GM12878 (cell line): Measurements from ENCODE around the gene FLNC. TPM values are rescaled to one million over a fixed set of nuclear protein-coding genes. Genes with fewer than 3 reads are reported as not detected.

Source experiments
- ATAC-seq: fragments of 200-7000 bp; cut with Tn5 transposase; 3 replicates; pipeline ENCODE4 v1.9.1; 2020; ENCODE audit warnings: mild to moderate bottlenecking, moderate library complexity
- BruUV-seq: library from RNA; stranded (reverse); fragments of 400-500 nt; replicated peaks from 2 replicates; lab custom pipeline; 2021; lab: Mats Ljungman, UMichigan
- CTCF ChIA-PET: fragments of 300-600 bp; sonication (Branson Sonifier 250); formaldehyde crosslinking; extraction: SDS; loops from one replicate; lab custom pipeline; 2021; ENCODE audit warnings: inconsistent platforms; lab: Yijun Ruan, JAX
- POLR2A ChIA-PET: fragments of 350-600 bp; formaldehyde crosslinking; extraction: SDS; loops from one replicate; lab custom pipeline; 2021; ENCODE audit warnings: inconsistent platforms; lab: Charles Lee
- RAD21 ChIA-PET: fragments of 300-600 bp; sonication (Branson Sonifier 250); formaldehyde crosslinking; loops from one replicate; lab custom pipeline; 2023; ENCODE audit warnings: antibody characterized with exemption; ENCODE audit not compliant: unreplicated experiment; lab: Charles Lee
- SMC1A ChIA-PET: fragments of 300-600 bp; sonication (Branson Sonifier 250); formaldehyde crosslinking; loops from one replicate; lab custom pipeline; 2023; ENCODE audit not compliant: unreplicated experiment, uncharacterized antibody; lab: Charles Lee
- DNase-seq: peaks from one replicate; pipeline ENCODE4 v3.0.0-alpha.2; 2011; ENCODE audit warnings: low read depth, low spot score
- FAIRE-seq: peaks from 3 replicates; lab custom pipeline; 2011; peaks lifted over from hg19 to GRCh38; lab: Jason Lieb, UNC
- H2AFZ ChIP-seq: 2 replicates; pipeline ENCODE4 v1.6.0; 2011; ENCODE audit warnings: low read depth, low read length, control low read depth; ENCODE audit not compliant: control insufficient read depth
- H3K27ac ChIP-seq: 2 replicates; pipeline ENCODE4 v1.5.1; 2011; ENCODE audit warnings: control low read depth; ENCODE audit not compliant: control insufficient read depth, insufficient read depth
- H3K27me3 ChIP-seq, 2 experiments: replicated peaks in 1 of 2; 2 replicates each; pipeline versions ENCODE4 v1.6.0 to v1.6.1; 2011; ENCODE audit warnings: low read length in 1 of 2; ENCODE audit not compliant: control insufficient read depth in 2 of 2, insufficient read depth in 2 of 2
- H3K36me3 ChIP-seq, 2 experiments: 2 replicates each; pipeline ENCODE4 v1.5.1; 2011; ENCODE audit warnings: low read length in 1 of 2; ENCODE audit not compliant: control insufficient read depth in 2 of 2, insufficient read depth in 2 of 2
- H3K4me1 ChIP-seq: 2 replicates; pipeline ENCODE4 v1.6.1; 2011; ENCODE audit warnings: mild to moderate bottlenecking, low read length, moderate library complexity, mixed read lengths; ENCODE audit not compliant: control insufficient read depth, insufficient read depth
- H3K4me2 ChIP-seq: 2 replicates; pipeline ENCODE4 v1.6.0; 2011; ENCODE audit warnings: control low read depth; ENCODE audit not compliant: control insufficient read depth, insufficient read depth
- H3K4me3 ChIP-seq: fragments of 200-600 bp; sonication (generic); 2 replicates; pipeline ENCODE4 v1.5.1; 2016
- H3K79me2 ChIP-seq: 2 replicates; pipeline ENCODE4 v1.6.0; 2011; ENCODE audit warnings: low read length; ENCODE audit not compliant: control insufficient read depth, insufficient read depth
- H3K9ac ChIP-seq: 2 replicates; pipeline ENCODE4 v1.8.0; 2011; ENCODE audit warnings: low read length, control low read depth, mixed read lengths; ENCODE audit not compliant: control insufficient read depth, insufficient read depth
- H3K9me3 ChIP-seq: replicated peaks from 3 replicates; pipeline ENCODE4 v1.5.1; 2011; ENCODE audit warnings: mild to moderate bottlenecking, low read length; ENCODE audit not compliant: control insufficient read depth, insufficient read depth
- H4K20me1 ChIP-seq: 2 replicates; pipeline ENCODE4 v1.6.0; 2011; ENCODE audit not compliant: control insufficient read depth, insufficient read depth
- BCL3 ChIP-seq: IDR thresholded peaks from 2 replicates; pipeline ENCODE4 v1.6.1; 2011; ENCODE audit warnings: borderline replicate concordance, low read depth, mild to moderate bottlenecking, moderate library complexity, low read length; ENCODE audit not compliant: insufficient read depth, poor library complexity, severe bottlenecking
- CHD2 ChIP-seq: IDR thresholded peaks from 2 replicates; pipeline ENCODE4 v1.6.1; 2011; ENCODE audit warnings: low read depth, low read length, improper control_type of control experiment, borderline replicate concordance
- FOS ChIP-seq: IDR thresholded peaks from 3 replicates; pipeline ENCODE4 v1.6.1; 2011; ENCODE audit warnings: borderline replicate concordance; ENCODE audit not compliant: insufficient read length; ENCODE audit errors: extremely low read depth
- NBN ChIP-seq: fragments of 450-650 bp; IDR thresholded peaks from 2 replicates; pipeline ENCODE4 v1.6.1; 2016
- RUNX3 ChIP-seq: IDR thresholded peaks from 2 replicates; pipeline ENCODE4 v1.6.1; 2012; ENCODE audit warnings: low read length, inconsistent platforms
- WGBS: methylation state at CpG from one replicate; pipeline ENCODE4 v1.1.6; 2016; ENCODE audit warnings: low lambda C conversion rate; ENCODE audit not compliant: insufficient replicate concordance, insufficient coverage; ENCODE audit errors: missing lambda C conversion rate; 5-methylcytosine and 5-hydroxymethylcytosine counted together
- in situ Hi-C: fragments of 300-500 bp; cut with MboI; formaldehyde crosslinking; loops from 9 replicates; pipeline ENCODE4 v1.14.3; 2018; ENCODE audit warnings: mixed read lengths
- intact Hi-C: fragments of 100-400 bp; cut with micrococcal nuclease; formaldehyde crosslinking; loops from one replicate; pipeline ENCODE4 v1.14.2; 2022; ENCODE audit not compliant: unreplicated experiment
- polyA plus RNA-seq, 11 experiments: library from polyadenylated mRNA; depleted of rRNA in 4 of 11; unstranded in 6 of 11; stranded (reverse) in 5 of 11; fragments of >200 nt; fragmentation: Nextera tagmentation in 4 of 11; fragmentation: Illumina TruSeq in 1 of 11; extraction: Ambion mirVana in 4 of 11; extraction: Trizol in 1 of 11; gene quantifications; 1 replicate in 1 of 11; 2 replicates in 10 of 11; pipeline versions ENCODE4 v1.2.1 to v1.2.3, GENCODE V29; 2011 to 2016; ENCODE audit warnings: inconsistent platforms in 2 of 11, missing spikeins in 2 of 11, low read depth in 1 of 11
- total RNA-seq, 4 experiments: library from RNA; depleted of rRNA in 3 of 4; stranded (reverse); fragments of >200 nt in 3 of 4; fragmentation: Illumina TruSeq in 1 of 4; extraction: Trizol in 1 of 4; gene quantifications; 2 replicates each; pipeline versions ENCODE4 v1.2.1 to v1.2.3, GENCODE V29; 2013 to 2021

The FLNC gene
- total and polyA plus RNA-seq, 10 of the 15 experiments (the other 5 are each of a cell fraction or from before 2014, with no cell fraction given) = 0.01 to 0.21 (median 0.06) TPM; not detected in 3

- in situ Hi-C loops = no loop called here
- Histone ChIP-seq H3K4me2 (no peak overlapping the region), H3K79me2 (no peaks in the 10 kb centered on the region), H3K27ac (no peak overlapping the region), H3K36me3 (no peaks in the 10 kb centered on the region), H3K4me3 (no peak overlapping the region)
- SMC1A ChIA-PET = no interaction called here
- no TSS peak for BruUV-seq
- DNase-seq (no peak), FAIRE-seq (no peak)
- POLR2A ChIA-PET = no interaction called here
- intact Hi-C loops = loop anchor here (10.0 kb wide), 1 partner anchor 433 kb away; the partner anchor contains the start of gene HILPDA
- TF ChIP-seq CHD2 (0 out of 2 replicates have a peak, but pooled peaks have one; percentile 26), FOS (no peak), BCL3 (peak; percentile 18), RUNX3 (peak; percentile 41), NBN (peak; percentile 72; the same call in 1 of the 2 replicates)
- TF ChIP-seq, all 136 proteins: peak for 4
- RAD21 ChIA-PET = interaction anchor here (1.3 to 1.4 kb wide), 3 partner anchors 25 to 279 kb away, joined by 3 read pairs; partner anchors contain the start of gene ATP6V1F
- H3K9me3 ChIP-seq = no peaks in the 10 kb centered on the region
- 70% methylated on average over 7 of the region's 7 CpGs for WGBS
- no peaks in the 10 kb centered on the region for H4K20me1 ChIP-seq
- no peak overlapping the region for H2AFZ ChIP-seq
- peaks cover 0 to 1% of the 10 kb centered on the region in 2 experiments; a peak in 2 of 4 replicates for H3K27me3 ChIP-seq
- ATAC-seq = no peak
- CTCF ChIA-PET = no interaction called here
- H3K4me1 ChIP-seq = peaks cover 12% of the 10 kb centered on the region
- H3K9ac ChIP-seq = no peak overlapping the region
These were observed 57.2 kb downstream of the FLNC start for GRCh38 chr7:128887169-128888038.
